ENCODE results near the gene VPS41. TPM values are rescaled to one million over a fixed set of nuclear protein-coding genes. Genes with fewer than 3 reads are reported as not detected.

VPS41 gene
- total RNA-seq, 2 experiments from 2014 or later = 23.2 to 46.1 TPM

- no peaks in the 10 kb centered on the region for H3K36me3 ChIP-seq (ENCODE audit: insufficient read depth, low read length)
- DNase-seq (ENCODE audit: low spot score) = no peak
- POLR2A ChIA-PET = no interaction called here
- intact Hi-C loops (cut with micrococcal nuclease; ENCODE audit: unreplicated experiment) = no loop called here
- TF ChIP-seq CTCF (conservative IDR thresholded peaks at IDR 0.05; ENCODE audit: low read length) = no peak
- TF ChIP-seq EZH2phosphoT487 (IDR thresholded peaks at IDR 0.05; ENCODE audit: borderline replicate concordance, low read depth, low read length) = no peak
- no peaks in the 10 kb centered on the region for H3K79me2 ChIP-seq (ENCODE audit: insufficient read depth, low read depth, low read length)
- H3K9me3 ChIP-seq (ENCODE audit: low read length) = no peaks in the 10 kb centered on the region
- H3K4me3 ChIP-seq (ENCODE audit: low read depth, low read length, poor library complexity, severe bottlenecking) = no peak overlapping the region
- no peak overlapping the region for H3K4me2 ChIP-seq (ENCODE audit: low read length)
- no peak overlapping the region for H2AFZ ChIP-seq (ENCODE audit: low read length)
- BruUV-seq (replicated peaks) = no TSS peak
- H3K4me1 ChIP-seq (ENCODE audit: insufficient read depth, low read length, poor library complexity, severe bottlenecking) = no peaks in the 10 kb centered on the region
- no peak overlapping the region for H3K27ac ChIP-seq (ENCODE audit: low read depth, low read length, poor library complexity, severe bottlenecking)
- CTCF ChIA-PET (ENCODE audit: unreplicated experiment) = no interaction called here
- no peaks in the 10 kb centered on the region for H4K20me1 ChIP-seq (ENCODE audit: insufficient read depth, low read length)
- no peaks in the 10 kb centered on the region for H3K9me2 ChIP-seq (ENCODE audit: insufficient read depth, low read length)
Observed at GRCh38 chr7:38704751-38705150, 204.2 kb downstream of the VPS41 start.

- no peak for DNase-seq (ENCODE audit: low spot score)
- Histone ChIP-seq H3K27ac (ENCODE audit: low read depth, low read length, poor library complexity, severe bottlenecking) (no peak overlapping the region), H2AFZ (ENCODE audit: low read length) (no peak overlapping the region), H3K4me3 (ENCODE audit: low read depth, low read length, poor library complexity, severe bottlenecking) (no peak overlapping the region), H4K20me1 (ENCODE audit: insufficient read depth, low read length) (no peaks in the 10 kb centered on the region), H3K4me1 (ENCODE audit: insufficient read depth, low read length, poor library complexity, severe bottlenecking) (no peaks in the 10 kb centered on the region), H3K9me3 (ENCODE audit: low read length) (no peaks in the 10 kb centered on the region), H3K36me3 (ENCODE audit: insufficient read depth, low read length) (no peaks in the 10 kb centered on the region), H3K79me2 (ENCODE audit: insufficient read depth, low read depth, low read length) (no peaks in the 10 kb centered on the region), H3K4me2 (ENCODE audit: low read length) (no peak overlapping the region), H3K9me2 (ENCODE audit: insufficient read depth, low read length) (no peaks in the 10 kb centered on the region)
- TF ChIP-seq CTCF (conservative IDR thresholded peaks at IDR 0.05; ENCODE audit: low read length) (no peak), EZH2phosphoT487 (IDR thresholded peaks at IDR 0.05; ENCODE audit: borderline replicate concordance, low read depth, low read length) (no peak)
- ChIA-PET POLR2A (interaction anchor here (0.6 kb wide), 1 partner anchor 130 kb away, joined by 3 read pairs; no protein-coding TSS in a partner anchor), CTCF (ENCODE audit: unreplicated experiment) (no interaction called here)
- intact Hi-C loops (cut with micrococcal nuclease; ENCODE audit: unreplicated experiment) = no loop called here
- no TSS peak for BruUV-seq (replicated peaks)
Observed at GRCh38 chr7:38704041-38704547, 204.9 kb downstream of the VPS41 start.

GRCh38 chr7:38703093-38703492 is 205.9 kb downstream of the VPS41 start:
- Histone ChIP-seq H4K20me1 (ENCODE audit: insufficient read depth, low read length) (no peaks in the 10 kb centered on the region), H3K9me3 (ENCODE audit: low read length) (no peaks in the 10 kb centered on the region), H3K4me2 (ENCODE audit: low read length) (no peak overlapping the region), H2AFZ (ENCODE audit: low read length) (no peak overlapping the region), H3K27ac (ENCODE audit: low read depth, low read length, poor library complexity, severe bottlenecking) (no peak overlapping the region), H3K4me3 (ENCODE audit: low read depth, low read length, poor library complexity, severe bottlenecking) (no peak overlapping the region), H3K9me2 (ENCODE audit: insufficient read depth, low read length) (no peaks in the 10 kb centered on the region), H3K79me2 (ENCODE audit: insufficient read depth, low read depth, low read length) (no peaks in the 10 kb centered on the region), H3K4me1 (ENCODE audit: insufficient read depth, low read length, poor library complexity, severe bottlenecking) (no peaks in the 10 kb centered on the region), H3K36me3 (ENCODE audit: insufficient read depth, low read length) (no peaks in the 10 kb centered on the region)
- intact Hi-C loops (cut with micrococcal nuclease; ENCODE audit: unreplicated experiment) = no loop called here
- POLR2A ChIA-PET = interaction anchor here (0.6 to 1.2 kb wide), 2 partner anchors 12 to 13 kb away, joined by 3 to 5 read pairs; no protein-coding TSS in a partner anchor
- no peak for DNase-seq (ENCODE audit: low spot score)
- CTCF ChIA-PET (ENCODE audit: unreplicated experiment) = no interaction called here
- BruUV-seq (replicated peaks) = no TSS peak
- TF ChIP-seq EZH2phosphoT487 (IDR thresholded peaks at IDR 0.05; ENCODE audit: borderline replicate concordance, low read depth, low read length) (no peak), CTCF (conservative IDR thresholded peaks at IDR 0.05; ENCODE audit: low read length) (no peak)

All from OCI-LY7 (cell line).